BLaER1 (cell line): ENCODE data around the gene ERN2.

Experiments
- H3K27ac ChIP-seq: shearing (Covaris generic); formaldehyde crosslinking; 2 replicates; pipeline ENCODE4 v1.8.1; 2022
- H3K27me3 ChIP-seq: shearing (Covaris generic); formaldehyde crosslinking; 2 replicates; pipeline ENCODE4 v1.8.1; 2022
- H3K36me3 ChIP-seq: shearing (Covaris generic); formaldehyde crosslinking; 2 replicates; pipeline ENCODE4 v1.8.1; 2022
- H3K4me1 ChIP-seq: shearing (Covaris generic); formaldehyde crosslinking; 2 replicates; pipeline ENCODE4 v1.8.1; 2022
- H3K4me2 ChIP-seq: shearing (Covaris generic); formaldehyde crosslinking; 2 replicates; pipeline ENCODE4 v1.8.1; 2022
- H3K4me3 ChIP-seq: shearing (Covaris generic); formaldehyde crosslinking; 2 replicates; pipeline ENCODE4 v1.8.1; 2022
- H3K9ac ChIP-seq: shearing (Covaris generic); formaldehyde crosslinking; 2 replicates; pipeline ENCODE4 v1.8.1; 2022
- H3K9me3 ChIP-seq: shearing (Covaris generic); formaldehyde crosslinking; 2 replicates; pipeline ENCODE4 v1.8.1; 2022
- H4K20me1 ChIP-seq: shearing (Covaris generic); formaldehyde crosslinking; 2 replicates; pipeline ENCODE4 v1.8.1; 2022
- Cebpa-rat ChIP-seq: shearing (Covaris generic); IDR thresholded peaks from 2 replicates; pipeline ENCODE4 v1.8.1; 2022

The ERN2 gene

DNA sequence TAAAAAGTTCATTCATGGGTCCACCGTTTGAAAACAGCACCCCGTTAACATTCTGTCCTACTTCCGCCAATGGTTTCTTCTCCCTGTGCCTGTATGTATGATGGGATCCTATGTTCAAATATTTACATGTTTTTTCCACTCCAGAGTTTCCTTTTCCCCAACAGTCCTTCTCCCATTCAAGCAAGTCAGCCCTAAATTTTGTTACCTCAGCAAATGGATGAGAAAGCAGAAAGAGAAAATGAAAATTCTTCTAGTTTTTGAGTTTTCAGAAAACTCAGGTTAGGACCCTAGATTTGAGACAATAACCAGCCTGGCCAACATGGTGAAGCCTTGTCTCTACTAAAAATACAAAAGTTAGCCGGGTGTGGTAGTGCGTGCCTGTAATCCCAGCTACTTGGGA, 3.5 kb upstream of the ERN2 start:
- Histone ChIP-seq H3K4me1 (no peaks in the 10 kb centered on the region), H3K9ac (no peak overlapping the region), H3K27ac (no peak overlapping the region), H3K4me3 (no peak overlapping the region), H4K20me1 (no peaks in the 10 kb centered on the region), H3K36me3 (no peaks in the 10 kb centered on the region), H3K4me2 (no peak overlapping the region), H3K27me3 (no peaks in the 10 kb centered on the region), H3K9me3 (no peaks in the 10 kb centered on the region)
- TF ChIP-seq Cebpa-rat = no peak

DNA sequence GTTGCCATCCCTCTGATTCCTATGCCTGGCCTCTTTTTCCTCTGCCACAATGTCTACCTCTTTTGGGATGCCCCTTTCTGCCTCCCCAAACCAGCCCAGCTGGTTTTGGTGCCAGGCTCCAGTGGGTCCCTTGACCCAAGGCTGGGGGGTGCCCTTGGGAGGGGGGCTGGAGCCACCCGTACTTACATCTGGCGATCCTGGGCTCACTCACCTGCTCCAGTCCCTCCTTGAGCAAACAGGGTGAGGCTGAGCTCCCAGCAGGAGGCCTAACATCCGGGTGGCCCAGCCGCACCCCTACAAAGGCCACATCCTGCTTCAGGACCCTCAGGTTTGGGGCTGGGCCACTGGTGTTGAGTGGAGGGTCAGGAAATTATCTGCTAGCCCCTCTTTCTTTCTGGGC, 1.2 kb downstream of the ERN2 start:
- H4K20me1 ChIP-seq = no peaks in the 10 kb centered on the region
- peaks cover 17% of the 10 kb centered on the region for H3K9me3 ChIP-seq
- H3K4me1 ChIP-seq = no peaks in the 10 kb centered on the region
- no peak overlapping the region for H3K27ac ChIP-seq
- no peak overlapping the region for H3K9ac ChIP-seq
- H3K4me2 ChIP-seq = no peak overlapping the region
- no peak overlapping the region for H3K4me3 ChIP-seq
- H3K36me3 ChIP-seq = no peaks in the 10 kb centered on the region
- TF ChIP-seq Cebpa-rat = no peak
- no peaks in the 10 kb centered on the region for H3K27me3 ChIP-seq

DNA sequence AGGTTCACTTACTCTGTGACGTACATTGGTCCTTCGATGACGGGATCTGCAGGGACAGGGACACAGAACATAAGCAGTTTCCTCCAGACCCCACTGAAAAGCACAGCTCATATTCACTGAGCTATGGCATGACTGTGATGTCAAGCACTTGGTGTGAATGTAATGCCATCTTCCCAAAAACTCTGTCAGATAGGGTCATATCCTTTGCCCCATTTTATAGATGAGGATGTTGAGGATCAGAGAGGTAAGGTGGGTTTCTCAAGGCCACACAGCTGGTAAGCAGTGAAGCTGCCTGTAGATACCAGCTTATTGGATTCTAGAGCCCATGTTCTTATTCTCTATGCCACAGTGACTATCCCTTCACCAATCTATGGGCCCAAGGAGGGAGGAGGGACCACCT, 2.5 kb downstream of the ERN2 start:
- peaks cover 17% of the 10 kb centered on the region for H3K9me3 ChIP-seq
- H3K4me1 ChIP-seq = no peaks in the 10 kb centered on the region
- no peaks in the 10 kb centered on the region for H3K27me3 ChIP-seq
- no peaks in the 10 kb centered on the region for H4K20me1 ChIP-seq
- no peak overlapping the region for H3K27ac ChIP-seq
- no peak for TF ChIP-seq Cebpa-rat
- H3K9ac ChIP-seq = no peak overlapping the region
- no peak overlapping the region for H3K4me2 ChIP-seq
- H3K4me3 ChIP-seq = no peak overlapping the region
- no peaks in the 10 kb centered on the region for H3K36me3 ChIP-seq

DNA sequence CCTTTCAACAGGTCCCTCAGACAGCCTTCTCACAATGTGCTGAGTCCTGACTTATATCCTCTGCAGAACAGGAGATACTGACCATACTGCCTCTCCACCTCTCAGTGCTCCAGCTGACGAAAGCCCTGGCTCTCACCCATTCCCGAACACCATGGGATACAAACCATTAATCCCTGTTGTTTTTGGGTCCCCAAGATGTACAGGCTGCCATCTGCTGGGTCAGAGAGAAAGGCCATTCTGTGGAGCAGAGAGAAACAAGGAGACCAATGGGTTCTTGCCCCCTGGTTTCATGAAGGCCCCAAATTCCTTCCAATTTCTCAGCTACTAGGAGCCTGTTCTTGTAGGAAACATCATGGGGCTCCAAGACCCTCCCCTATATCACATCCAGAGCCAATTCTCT, 3.0 kb downstream of the ERN2 start:
- H3K36me3 ChIP-seq = no peaks in the 10 kb centered on the region
- H3K27me3 ChIP-seq = no peaks in the 10 kb centered on the region
- H3K4me2 ChIP-seq = no peak overlapping the region
- TF ChIP-seq Cebpa-rat = no peak
- H3K9me3 ChIP-seq = peaks cover 17% of the 10 kb centered on the region
- no peaks in the 10 kb centered on the region for H4K20me1 ChIP-seq
- no peak overlapping the region for H3K9ac ChIP-seq
- H3K4me1 ChIP-seq = no peaks in the 10 kb centered on the region
- H3K27ac ChIP-seq = no peak overlapping the region
- no peak overlapping the region for H3K4me3 ChIP-seq

DNA sequence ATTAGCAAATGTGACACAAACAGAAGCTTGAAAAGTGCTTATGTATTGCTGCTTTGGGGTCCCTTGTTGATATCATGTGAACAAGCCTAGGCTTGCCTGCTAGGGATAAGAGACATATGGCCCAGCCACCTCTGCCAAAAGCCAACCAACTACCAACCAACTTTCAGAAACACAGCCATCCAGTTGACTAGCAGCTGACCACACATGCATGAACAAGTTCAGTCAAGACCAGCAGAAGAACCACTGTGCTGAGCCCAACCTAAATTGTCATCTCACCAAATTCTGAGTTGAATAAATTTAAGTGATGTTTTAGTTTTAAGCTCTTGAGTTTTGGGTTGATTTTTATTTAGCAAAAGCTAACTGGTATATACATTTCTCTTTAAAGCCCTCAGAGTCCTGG, 3.5 kb downstream of the ERN2 start:
- Histone ChIP-seq H3K36me3 (no peaks in the 10 kb centered on the region), H3K27me3 (no peaks in the 10 kb centered on the region), H3K4me2 (no peak overlapping the region), H3K4me1 (no peaks in the 10 kb centered on the region), H4K20me1 (no peaks in the 10 kb centered on the region), H3K27ac (no peak overlapping the region), H3K4me3 (no peak overlapping the region), H3K9me3 (peaks cover 17% of the 10 kb centered on the region), H3K9ac (no peak overlapping the region)
- no peak for TF ChIP-seq Cebpa-rat

DNA sequence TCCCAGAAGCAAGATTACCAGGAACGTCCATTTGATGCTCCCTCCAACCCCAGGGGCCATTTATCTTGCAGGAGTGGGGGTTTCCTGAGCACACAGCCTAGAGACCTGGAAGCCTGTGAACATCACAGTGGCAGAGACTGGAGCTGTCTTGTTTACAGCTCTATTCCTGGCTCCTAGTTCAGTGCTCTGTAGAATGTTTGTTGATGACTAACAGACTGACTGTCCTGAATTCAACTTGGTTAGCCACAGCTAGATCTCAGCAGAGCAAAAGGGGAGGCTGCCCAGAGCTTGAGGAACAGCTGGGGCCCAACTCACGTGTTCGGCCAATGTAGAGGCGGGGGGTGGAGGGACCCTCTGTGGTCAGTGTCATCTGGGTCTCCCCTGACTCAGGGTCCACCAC, 6.6 kb downstream of the ERN2 start:
- H3K9ac ChIP-seq = no peak overlapping the region
- no peaks in the 10 kb centered on the region for H3K4me1 ChIP-seq
- H3K27ac ChIP-seq = no peak overlapping the region
- H4K20me1 ChIP-seq = no peaks in the 10 kb centered on the region
- TF ChIP-seq Cebpa-rat = no peak
- H3K27me3 ChIP-seq = no peaks in the 10 kb centered on the region
- H3K4me2 ChIP-seq = no peak overlapping the region
- H3K36me3 ChIP-seq = no peaks in the 10 kb centered on the region
- no peak overlapping the region for H3K4me3 ChIP-seq
- peaks cover 17% of the 10 kb centered on the region for H3K9me3 ChIP-seq

DNA sequence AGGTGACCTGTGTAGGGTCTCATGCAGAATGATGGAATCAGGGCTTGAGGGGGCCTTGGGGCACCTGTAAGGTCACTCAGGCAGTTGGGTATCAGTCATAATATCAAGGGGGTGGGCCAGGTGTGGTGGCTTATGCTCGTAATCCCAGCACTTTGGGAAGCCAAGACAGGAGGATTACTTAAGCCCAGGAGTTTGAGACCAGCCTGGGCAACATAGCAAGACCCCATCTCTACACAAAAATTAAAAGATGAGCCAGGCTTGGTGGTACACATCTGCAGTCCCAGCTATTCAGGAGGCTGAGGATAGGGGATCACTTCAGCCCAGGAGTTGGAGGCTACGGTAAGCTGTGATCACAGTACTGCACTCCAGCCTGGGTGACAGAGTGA, 7.5 kb downstream of the ERN2 start:
- Histone ChIP-seq H3K9me3 (peaks cover 16% of the 10 kb centered on the region), H3K4me2 (no peak overlapping the region), H3K36me3 (no peaks in the 10 kb centered on the region), H3K27me3 (no peaks in the 10 kb centered on the region), H3K9ac (no peak overlapping the region), H3K27ac (no peak overlapping the region), H3K4me3 (no peak overlapping the region), H4K20me1 (no peaks in the 10 kb centered on the region), H3K4me1 (no peaks in the 10 kb centered on the region)
- no peak for TF ChIP-seq Cebpa-rat

DNA sequence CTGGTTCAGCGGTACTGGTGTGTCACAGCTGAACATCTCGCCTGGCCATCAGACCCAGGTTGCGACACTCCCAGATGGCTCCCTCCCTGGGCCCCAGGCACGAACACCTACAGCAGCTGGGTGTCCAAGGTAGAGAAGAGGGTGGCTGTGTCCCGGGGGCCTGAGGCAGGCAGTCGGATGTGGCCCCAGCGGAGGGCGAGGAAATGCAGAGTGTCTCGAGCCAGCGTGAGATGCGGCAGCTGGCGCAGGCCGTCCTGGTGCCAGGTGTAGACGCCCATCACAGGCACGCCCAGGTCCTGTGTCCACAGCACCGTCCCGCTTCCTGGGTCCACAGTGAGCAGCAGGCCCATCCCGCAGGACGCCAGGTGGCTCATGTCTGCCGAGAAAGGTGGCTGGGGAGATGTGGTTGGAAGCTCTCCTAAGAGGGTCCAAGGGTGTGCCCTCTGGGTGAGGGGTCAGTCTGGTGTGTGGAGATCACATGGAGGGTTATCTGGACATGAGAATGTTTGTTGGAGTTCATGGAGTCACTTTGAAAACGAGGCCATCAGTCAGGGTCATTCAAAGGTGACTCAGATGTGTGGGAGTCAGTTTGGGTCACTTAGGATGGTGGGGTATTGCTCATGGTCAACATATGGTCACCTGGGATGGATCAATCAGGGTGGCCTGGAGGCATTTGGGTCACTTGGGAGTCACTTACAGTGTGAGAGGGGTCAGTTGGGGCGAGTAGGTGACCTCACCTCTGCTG, 8.1 kb downstream of the ERN2 start:
- Histone ChIP-seq H3K27me3 (no peaks in the 10 kb centered on the region), H3K36me3 (no peaks in the 10 kb centered on the region), H3K9ac (no peak overlapping the region), H4K20me1 (no peaks in the 10 kb centered on the region), H3K4me1 (no peaks in the 10 kb centered on the region), H3K4me3 (no peak overlapping the region), H3K27ac (no peak overlapping the region), H3K4me2 (no peak overlapping the region), H3K9me3 (peaks cover 10% of the 10 kb centered on the region)
- no peak for TF ChIP-seq Cebpa-rat

DNA sequence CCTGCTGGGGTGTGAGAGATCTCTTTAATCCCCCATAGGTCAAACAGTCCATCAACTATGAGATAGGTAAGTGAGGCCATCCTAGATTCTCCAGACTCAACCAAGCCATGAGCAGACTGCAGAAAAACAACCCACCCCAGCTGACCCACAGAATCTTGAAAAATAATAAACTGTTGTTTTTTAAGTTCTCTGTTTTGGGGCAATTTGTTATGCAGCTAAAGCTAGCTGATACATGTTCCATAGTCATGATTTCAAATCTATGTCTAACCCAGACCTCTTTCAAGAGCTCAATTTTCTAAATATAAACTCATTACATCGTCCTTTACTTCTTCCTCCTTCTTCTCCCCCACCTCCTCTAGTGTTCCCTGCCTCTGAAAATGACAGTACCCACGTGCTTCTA, 10.1 kb downstream of the ERN2 start:
- no peaks in the 10 kb centered on the region for H3K4me1 ChIP-seq
- no peaks in the 10 kb centered on the region for H3K36me3 ChIP-seq
- H3K9ac ChIP-seq = no peak overlapping the region
- no peak for TF ChIP-seq Cebpa-rat
- H3K4me2 ChIP-seq = no peak overlapping the region
- H3K27ac ChIP-seq = no peak overlapping the region
- no peak overlapping the region for H3K4me3 ChIP-seq
- H3K27me3 ChIP-seq = no peaks in the 10 kb centered on the region
- H4K20me1 ChIP-seq = no peaks in the 10 kb centered on the region
- no peaks in the 10 kb centered on the region for H3K9me3 ChIP-seq

DNA sequence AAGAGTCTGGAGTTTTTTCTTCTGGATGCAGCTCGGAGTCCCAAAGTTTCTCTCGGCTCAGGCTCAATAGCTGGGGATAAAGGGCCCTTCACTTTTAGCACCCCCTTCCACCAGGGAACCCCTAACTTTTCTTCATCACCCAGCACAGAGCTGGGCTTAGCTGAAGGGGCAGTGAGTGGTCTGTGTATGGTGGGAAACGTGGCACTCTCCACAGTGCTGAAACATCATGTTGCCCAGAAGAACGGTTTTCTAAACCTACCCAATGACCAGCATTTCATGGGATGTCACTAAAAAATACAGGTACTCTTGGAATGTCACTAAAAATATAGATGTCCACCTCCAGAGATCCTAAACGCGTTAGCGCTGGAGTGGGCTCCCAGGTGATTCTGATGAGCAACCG, 12.0 kb downstream of the ERN2 start:
- H3K36me3 ChIP-seq = no peaks in the 10 kb centered on the region
- no peak overlapping the region for H3K4me2 ChIP-seq
- H3K9ac ChIP-seq = no peak overlapping the region
- H4K20me1 ChIP-seq = no peaks in the 10 kb centered on the region
- H3K27ac ChIP-seq = no peak overlapping the region
- TF ChIP-seq Cebpa-rat = no peak
- H3K9me3 ChIP-seq = no peaks in the 10 kb centered on the region
- no peak overlapping the region for H3K4me3 ChIP-seq
- H3K27me3 ChIP-seq = no peaks in the 10 kb centered on the region
- no peaks in the 10 kb centered on the region for H3K4me1 ChIP-seq

DNA sequence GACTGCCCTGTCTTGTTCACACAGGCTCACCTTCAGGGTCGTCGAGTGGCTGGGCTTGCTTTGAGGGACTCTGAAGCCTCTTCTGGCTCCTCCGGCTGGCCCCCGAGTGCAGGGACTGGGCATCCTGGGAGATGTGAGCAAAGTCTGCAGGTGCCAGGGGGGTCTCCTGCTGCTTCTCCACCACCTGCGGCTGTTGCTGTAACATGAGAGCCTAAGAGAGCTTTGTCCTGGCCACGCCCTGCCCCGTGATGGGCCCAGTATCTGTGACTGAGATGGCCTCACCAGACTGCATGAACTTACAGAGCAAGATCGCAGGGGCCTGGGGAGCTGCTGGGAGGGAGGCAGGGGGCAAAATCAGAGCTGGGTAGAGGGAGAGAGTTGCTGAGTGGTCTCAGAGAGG, 12.5 kb downstream of the ERN2 start:
- Histone ChIP-seq H3K9me3 (no peaks in the 10 kb centered on the region), H3K27me3 (no peaks in the 10 kb centered on the region), H4K20me1 (no peaks in the 10 kb centered on the region), H3K4me1 (no peaks in the 10 kb centered on the region), H3K9ac (no peak overlapping the region), H3K27ac (no peak overlapping the region), H3K4me3 (no peak overlapping the region), H3K36me3 (no peaks in the 10 kb centered on the region), H3K4me2 (no peak overlapping the region)
- no peak for TF ChIP-seq Cebpa-rat
